Daoy (cell line): Measurements from ENCODE around the gene CES1. TPM values are rescaled to one million over a fixed set of nuclear protein-coding genes. Genes with fewer than 3 reads are reported as not detected.

Source experiments
- total RNA-seq: library from RNA; depleted of rRNA; stranded (reverse); fragments of >200 nt; shearing (Covaris generic); gene quantifications from 2 replicates; pipeline ENCODE4 v1.2.3, GENCODE V29; 2014; rRNA removed

The CES1 gene
- total RNA-seq, 1 experiment from 2014 or later = 0.17 TPM

Other genes starting within 250 kb of the CES1 start
- not detected in 2 replicates for gene SLC6A2, start 177.1 kb downstream of the CES1 start, total RNA-seq
- gene CES5A, start 42.3 kb upstream of the CES1 start, total RNA-seq = not detected in 2 replicates